ENCODE results near the gene CES2. TPM values are rescaled to one million over a fixed set of nuclear protein-coding genes. Genes with fewer than 3 reads are reported as not detected.

CES2 gene
- total and polyA plus RNA-seq, 2 donors (not counting 1 experiment from before 2014, with no cell fraction given): 23.5 to 47.8 TPM

GRCh38 chr16:66928702-66929388 is 6.5 kb upstream of the CES2 start:
- H3K27ac ChIP-seq (ENCODE audit: low read length in 2 of 2): no peak overlapping the region
- peaks cover 0 to 8% (median 0%) of the 10 kb centered on the region in 3 donors for H3K9me3 ChIP-seq (ENCODE audit: control extremely low read depth in 1 of 3, control insufficient read depth in 2 of 3, insufficient read depth in 1 of 3, low read length in 2 of 3)
- POLR2A ChIA-PET: no interaction called here
- intact Hi-C loops (cut with micrococcal nuclease): no loop called here
- no peaks in the 10 kb centered on the region for H4K20me1 ChIP-seq (ENCODE audit: control insufficient read depth, insufficient read depth, low read length, poor library complexity, severe bottlenecking)
- H3K9ac ChIP-seq (ENCODE audit: low read length): no peak overlapping the region
- H3K36me3 ChIP-seq (replicated peaks in 1 of 2; ENCODE audit: control extremely low read depth in 1 of 2, control insufficient read depth in 1 of 2, extremely low read depth in 1 of 2, insufficient read depth in 2 of 2, low read length in 1 of 2): peaks cover 0 to 12% of the 10 kb centered on the region in 2 experiments
- Mint-ChIP-seq H3K4me3 (no peak overlapping the region), H3K27me3 (peaks cover 19% of the 10 kb centered on the region), H3K4me1 (peaks cover 35% of the 10 kb centered on the region), H3K9me3 (ENCODE audit: insufficient read depth) (no peaks in the 10 kb centered on the region), H3K27ac (no peak overlapping the region)
- H2AFZ ChIP-seq (ENCODE audit: insufficient read depth, low read depth, low read length, poor library complexity, severe bottlenecking): no peak overlapping the region
- no peak overlapping the region for H3K4me2 ChIP-seq (replicated peaks; ENCODE audit: low read depth, low read length, poor library complexity, severe bottlenecking)
- CTCF ChIA-PET: interaction anchor here (0.6 to 1.6 kb wide), 5 partner anchors 33 to 61 kb away, joined by 3 to 5 read pairs (median 3); no protein-coding TSS in a partner anchor
- no peak overlapping the region for H3K4me3 ChIP-seq (ENCODE audit: control extremely low read depth in 1 of 5, extremely low read depth in 1 of 5, insufficient read depth in 1 of 5, low read depth in 2 of 5, low read length in 4 of 5)
- peaks cover 24 to 28% of the 10 kb centered on the region in 2 donors for H3K4me1 ChIP-seq (ENCODE audit: control insufficient read depth in 2 of 2, insufficient read depth in 2 of 2, low read length in 2 of 2)
- TF ChIP-seq EZH2 (IDR thresholded peaks at IDR 0.05; ENCODE audit: borderline replicate concordance, insufficient read depth, low read depth, low read length, poor library complexity, severe bottlenecking): no peak
- TF ChIP-seq, protein P1, sequence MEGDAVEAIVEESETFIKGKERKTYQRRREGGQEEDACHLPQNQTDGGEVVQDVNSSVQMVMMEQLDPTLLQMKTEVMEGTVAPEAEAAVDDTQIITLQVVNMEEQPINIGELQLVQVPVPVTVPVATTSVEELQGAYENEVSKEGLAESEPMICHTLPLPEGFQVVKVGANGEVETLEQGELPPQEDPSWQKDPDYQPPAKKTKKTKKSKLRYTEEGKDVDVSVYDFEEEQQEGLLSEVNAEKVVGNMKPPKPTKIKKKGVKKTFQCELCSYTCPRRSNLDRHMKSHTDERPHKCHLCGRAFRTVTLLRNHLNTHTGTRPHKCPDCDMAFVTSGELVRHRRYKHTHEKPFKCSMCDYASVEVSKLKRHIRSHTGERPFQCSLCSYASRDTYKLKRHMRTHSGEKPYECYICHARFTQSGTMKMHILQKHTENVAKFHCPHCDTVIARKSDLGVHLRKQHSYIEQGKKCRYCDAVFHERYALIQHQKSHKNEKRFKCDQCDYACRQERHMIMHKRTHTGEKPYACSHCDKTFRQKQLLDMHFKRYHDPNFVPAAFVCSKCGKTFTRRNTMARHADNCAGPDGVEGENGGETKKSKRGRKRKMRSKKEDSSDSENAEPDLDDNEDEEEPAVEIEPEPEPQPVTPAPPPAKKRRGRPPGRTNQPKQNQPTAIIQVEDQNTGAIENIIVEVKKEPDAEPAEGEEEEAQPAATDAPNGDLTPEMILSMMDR (IDR thresholded peaks at IDR 0.05): no peak
- peaks cover 0 to 32% (median 11%) of the 10 kb centered on the region in 4 experiments for H3K27me3 ChIP-seq (replicated peaks in 1 of 4; ENCODE audit: control extremely low read depth in 1 of 4, control insufficient read depth in 3 of 4, insufficient read depth in 4 of 4, low read length in 3 of 4)
- WGBS (ENCODE audit: insufficient coverage): 88% methylated on average over 5 of the region's 10 CpGs
- no peak for ATAC-seq (ENCODE audit: low read depth)
- no peak for DNase-seq
- peaks cover 14% of the 10 kb centered on the region for H3K79me2 ChIP-seq (ENCODE audit: control insufficient read depth, insufficient read depth, low read length)

DNA sequence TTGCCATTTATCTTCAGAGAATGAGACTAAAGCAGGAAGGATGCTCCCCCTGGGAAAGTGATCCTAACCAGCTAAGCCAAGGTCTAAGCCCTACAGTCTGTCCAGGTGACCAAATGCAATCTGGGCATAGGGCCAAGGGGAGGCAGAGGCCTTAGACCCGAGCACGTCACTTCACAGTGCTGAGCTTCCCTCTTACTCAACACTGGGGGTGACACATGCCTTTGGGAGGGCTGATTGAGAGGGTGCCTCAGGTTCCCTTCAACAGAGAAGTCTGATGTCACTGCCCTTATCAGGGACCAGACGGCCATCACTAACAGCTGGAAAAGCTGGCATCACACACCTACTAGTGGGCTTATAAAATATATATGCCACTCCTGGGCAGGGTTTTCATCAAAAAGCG is 5.1 kb upstream of the CES2 start:
- WGBS (ENCODE audit: insufficient coverage): 100% methylated on average over 1 of the region's 4 CpGs
- Histone ChIP-seq H3K27me3 (replicated peaks in 1 of 4; ENCODE audit: control extremely low read depth in 1 of 4, control insufficient read depth in 3 of 4, insufficient read depth in 4 of 4, low read length in 3 of 4) (peaks cover 0 to 20% (median 5%) of the 10 kb centered on the region in 4 experiments), H2AFZ (ENCODE audit: insufficient read depth, low read depth, low read length, poor library complexity, severe bottlenecking) (no peak overlapping the region), H4K20me1 (ENCODE audit: control insufficient read depth, insufficient read depth, low read length, poor library complexity, severe bottlenecking) (peaks cover under 1% of the 10 kb centered on the region), H3K36me3 (replicated peaks in 1 of 2; ENCODE audit: control extremely low read depth in 1 of 2, control insufficient read depth in 1 of 2, extremely low read depth in 1 of 2, insufficient read depth in 2 of 2, low read length in 1 of 2) (peaks cover 0 to 12% of the 10 kb centered on the region in 2 experiments), H3K9me3 (ENCODE audit: control extremely low read depth in 1 of 3, control insufficient read depth in 2 of 3, insufficient read depth in 1 of 3, low read length in 2 of 3) (peaks cover 0 to 7% (median 0%) of the 10 kb centered on the region in 3 donors), H3K79me2 (ENCODE audit: control insufficient read depth, insufficient read depth, low read length) (peaks cover 24% of the 10 kb centered on the region), H3K27ac (ENCODE audit: low read length in 2 of 2) (no peak overlapping the region), H3K4me1 (ENCODE audit: control insufficient read depth in 2 of 2, insufficient read depth in 2 of 2, low read length in 2 of 2) (peaks cover 25% of the 10 kb centered on the region in 2 donors), H3K9ac (ENCODE audit: low read length) (no peak overlapping the region), H3K4me3 (ENCODE audit: control extremely low read depth in 1 of 5, extremely low read depth in 1 of 5, insufficient read depth in 1 of 5, low read depth in 2 of 5, low read length in 4 of 5) (no peak overlapping the region), H3K4me2 (replicated peaks; ENCODE audit: low read depth, low read length, poor library complexity, severe bottlenecking) (no peak overlapping the region)
- TF ChIP-seq, protein P1 (IDR thresholded peaks at IDR 0.05): no peak
- no peak for TF ChIP-seq EZH2 (IDR thresholded peaks at IDR 0.05; ENCODE audit: borderline replicate concordance, insufficient read depth, low read depth, low read length, poor library complexity, severe bottlenecking)
- ChIA-PET CTCF (no interaction called here), POLR2A (no interaction called here)
- DNase-seq: no peak
- intact Hi-C loops (cut with micrococcal nuclease): loop anchor here (5.0 kb wide), 1 partner anchor 48 kb away; the partner anchor contains the start of gene PDP2
- no peak for ATAC-seq (ENCODE audit: low read depth)
- Mint-ChIP-seq H3K9me3 (ENCODE audit: insufficient read depth) (no peaks in the 10 kb centered on the region), H3K4me1 (peaks cover 42% of the 10 kb centered on the region), H3K27ac (no peak overlapping the region), H3K27me3 (peaks cover 12% of the 10 kb centered on the region), H3K4me3 (no peak overlapping the region)

Measured in B cell (primary cell).